ENCODE measurements around the gene ADAMTS19.

GRCh38 chr5:129419292-129419691, 40.8 kb upstream of the ADAMTS19 start:
- TF ChIP-seq CTCF (IDR thresholded peaks at IDR 0.05), result no peak
- TF ChIP-seq EP300 (IDR thresholded peaks at IDR 0.05), result no peak
- no peak for TF ChIP-seq POLR2A (IDR thresholded peaks at IDR 0.05)

Data from ovary (tissue), 3 donors.